Neuronal stem cell (in vitro differentiated cells): Measurements from ENCODE around the gene SERTAD2.

ENCODE experiments used
- DNase-seq: peaks from one replicate; pipeline ENCODE4 v3.0.0-alpha.2; 2013; ENCODE audit warnings: low spot score
- H2AFZ ChIP-seq: one replicate; pipeline ENCODE4 v1.6.1; 2013; ENCODE audit warnings: mild to moderate bottlenecking, low read length, inconsistent platforms
- H2AK5ac ChIP-seq: 2 replicates; pipeline ENCODE4 v1.6.1; 2013; ENCODE audit warnings: low read depth, mild to moderate bottlenecking, inconsistent platforms, low read length, moderate library complexity, mixed read lengths
- H2BK120ac ChIP-seq: 2 replicates; pipeline ENCODE4 v1.6.1; 2013; ENCODE audit warnings: low read depth, mild to moderate bottlenecking, inconsistent platforms, low read length, moderate library complexity, mixed read lengths
- H2BK12ac ChIP-seq: one replicate; pipeline ENCODE4 v1.6.1; 2013; ENCODE audit warnings: low read length, inconsistent platforms
- H2BK15ac ChIP-seq: 2 replicates; pipeline ENCODE4 v1.6.1; 2013; ENCODE audit warnings: mild to moderate bottlenecking, low read length, inconsistent platforms, mixed read lengths
- H2BK5ac ChIP-seq: one replicate; pipeline ENCODE4 v1.6.1; 2013; ENCODE audit warnings: inconsistent platforms, mild to moderate bottlenecking, low read length, moderate library complexity
- H3K14ac ChIP-seq: one replicate; pipeline ENCODE4 v1.6.1; 2013; ENCODE audit warnings: low read length, inconsistent platforms
- H3K18ac ChIP-seq: 2 replicates; pipeline ENCODE4 v1.6.1; 2013; ENCODE audit warnings: low read length, inconsistent platforms
- H3K23ac ChIP-seq: 2 replicates; pipeline ENCODE4 v1.6.1; 2013; ENCODE audit warnings: low read depth, mild to moderate bottlenecking, mixed read lengths, low read length, inconsistent platforms; ENCODE audit not compliant: poor library complexity
- H3K27ac ChIP-seq: replicated peaks from 3 replicates; pipeline ENCODE4 v1.5.1; 2013; ENCODE audit warnings: low read length, inconsistent platforms
- H3K27me3 ChIP-seq, 3 experiments: 2 replicates each; pipeline ENCODE4 v1.6.1; 2013; ENCODE audit warnings: low read length in 3 of 3, mild to moderate bottlenecking in 2 of 3, inconsistent platforms in 1 of 3, low read depth in 1 of 3, mixed read lengths in 1 of 3, moderate library complexity in 1 of 3; ENCODE audit not compliant: control insufficient read depth in 3 of 3, insufficient read depth in 3 of 3
- H3K36me3 ChIP-seq, 2 donors: replicated peaks in 1 of 2; 2 replicates each; pipeline ENCODE4 v1.6.1; 2013; ENCODE audit warnings: low read length in 2 of 2; ENCODE audit not compliant: control insufficient read depth in 2 of 2, insufficient read depth in 2 of 2
- H3K4ac ChIP-seq: 2 replicates; pipeline ENCODE4 v1.6.1; 2013; ENCODE audit warnings: inconsistent platforms, mild to moderate bottlenecking, low read length, moderate library complexity
- H3K4me1 ChIP-seq, 2 donors: 1 replicate in 1 of 2; 2 replicates in 1 of 2; pipeline ENCODE4 v1.6.1; 2013; ENCODE audit warnings: low read length in 2 of 2, low read depth in 1 of 2; ENCODE audit not compliant: control insufficient read depth in 2 of 2, insufficient read depth in 1 of 2
- H3K4me2 ChIP-seq: one replicate; pipeline ENCODE4 v1.6.1; 2013; ENCODE audit warnings: mild to moderate bottlenecking, low read length, inconsistent platforms; ENCODE audit not compliant: insufficient read depth, poor library complexity, severe bottlenecking
- H3K4me3 ChIP-seq, 2 donors: 2 replicates each; pipeline ENCODE4 v1.5.1; 2013; ENCODE audit warnings: low read length in 2 of 2, mild to moderate bottlenecking in 2 of 2, inconsistent platforms in 1 of 2, moderate library complexity in 1 of 2
- H3K79me1 ChIP-seq: one replicate; pipeline ENCODE4 v1.6.1; 2013; ENCODE audit warnings: low read depth, mild to moderate bottlenecking, inconsistent platforms, low read length, moderate library complexity
- H3K9ac ChIP-seq: one replicate; pipeline ENCODE4 v1.6.1; 2013; ENCODE audit warnings: mild to moderate bottlenecking, low read depth, low read length, inconsistent platforms; ENCODE audit not compliant: poor library complexity
- H3K9me3 ChIP-seq, 2 donors: replicated peaks in 1 of 2; 2 replicates each; pipeline versions ENCODE3 to v1.6.1; 2013; ENCODE audit warnings: low read length in 2 of 2, mild to moderate bottlenecking in 2 of 2, inconsistent platforms in 1 of 2, low read depth in 1 of 2, mixed read lengths in 1 of 2, moderate library complexity in 1 of 2; ENCODE audit not compliant: control insufficient read depth in 2 of 2, insufficient read depth in 1 of 2
- H4K8ac ChIP-seq: one replicate; pipeline ENCODE4 v1.6.1; 2013; ENCODE audit warnings: low read depth, mild to moderate bottlenecking, inconsistent platforms, low read length, moderate library complexity
- H4K91ac ChIP-seq: one replicate; pipeline ENCODE4 v1.6.1; 2013; ENCODE audit warnings: low read length, low read depth, mild to moderate bottlenecking, inconsistent platforms; ENCODE audit not compliant: poor library complexity
- WGBS, 2 donors: extraction: QIAGEN DNeasy Blood & Tissue Kit; methylation state at CpG; one replicate each; pipeline ENCODE4 v1.1.7; 2013; ENCODE audit warnings: missing lambda C conversion rate in 2 of 2, mixed read lengths in 1 of 2; ENCODE audit not compliant: insufficient read length in 2 of 2, insufficient replicate concordance in 1 of 2; ENCODE audit errors: extremely low coverage in 2 of 2; 5-methylcytosine and 5-hydroxymethylcytosine counted together

SERTAD2 gene

GRCh38 chr2:64678771-64679590, 25.3 kb upstream of the SERTAD2 start:
- Histone ChIP-seq H3K18ac (no peak overlapping the region), H3K4me1 (peaks cover 0 to 4% of the 10 kb centered on the region in 2 donors), H3K4me2 (peak overlapping the region; percentile 3), H2AFZ (no peak overlapping the region), H4K91ac (no peak overlapping the region), H2BK5ac (no peak overlapping the region), H3K27ac (no peak overlapping the region), H3K4me3 (no peak overlapping the region), H3K9me3 (peaks cover 0 to 2% of the 10 kb centered on the region in 2 donors), H3K36me3 (no peaks in the 10 kb centered on the region), H2BK120ac (no peak overlapping the region), H2BK12ac (no peak overlapping the region), H2BK15ac (no peak overlapping the region), H3K14ac (no peak overlapping the region), H3K9ac (no peak overlapping the region), H2AK5ac (no peak overlapping the region), H3K27me3 (no peaks in the 10 kb centered on the region), H3K79me1 (no peaks in the 10 kb centered on the region), H3K23ac (no peak overlapping the region), H3K4ac (no peak overlapping the region), H4K8ac (no peak overlapping the region)
- WGBS, 2 donors: no CpG with 5 or more reads among the region's 3 CpGs
- DNase-seq: no peak

GRCh38 chr2:64677530-64677929, 23.8 kb upstream of the SERTAD2 start:
- Histone ChIP-seq H3K18ac (no peak overlapping the region), H2BK12ac (no peak overlapping the region), H3K4ac (no peak overlapping the region), H2AK5ac (no peak overlapping the region), H2AFZ (no peak overlapping the region), H4K91ac (no peak overlapping the region), H3K9ac (no peak overlapping the region), H3K14ac (no peak overlapping the region), H2BK120ac (no peak overlapping the region), H3K4me2 (no peak overlapping the region), H3K4me3 (no peak overlapping the region), H3K36me3 (no peaks in the 10 kb centered on the region), H2BK15ac (no peak overlapping the region), H3K9me3 (peaks cover 0 to 2% of the 10 kb centered on the region in 2 donors), H3K27me3 (no peaks in the 10 kb centered on the region), H2BK5ac (no peak overlapping the region), H3K23ac (no peak overlapping the region), H3K79me1 (no peaks in the 10 kb centered on the region), H3K4me1 (peaks cover 0 to 4% of the 10 kb centered on the region in 2 donors), H3K27ac (no peak overlapping the region), H4K8ac (no peak overlapping the region)
- no peak for DNase-seq
- no CpG with 5 or more reads among the region's 3 CpGs for WGBS, 2 donors

- Histone ChIP-seq H2AK5ac (no peak overlapping the region), H3K9ac (no peak overlapping the region), H3K27ac (no peak overlapping the region), H3K4me3 (no peak overlapping the region), H3K9me3 (peaks cover 0 to 2% of the 10 kb centered on the region in 2 donors), H2BK12ac (no peak overlapping the region), H3K23ac (no peak overlapping the region), H3K14ac (no peak overlapping the region), H2BK15ac (no peak overlapping the region), H3K4ac (no peak overlapping the region), H4K8ac (no peak overlapping the region), H2BK120ac (no peak overlapping the region), H2AFZ (no peak overlapping the region), H3K36me3 (no peaks in the 10 kb centered on the region), H3K4me1 (peaks cover 0 to 4% of the 10 kb centered on the region in 2 donors), H4K91ac (no peak overlapping the region), H3K27me3 (no peaks in the 10 kb centered on the region), H3K18ac (no peak overlapping the region), H3K79me1 (no peaks in the 10 kb centered on the region), H2BK5ac (no peak overlapping the region), H3K4me2 (no peak overlapping the region)
- DNase-seq: no peak
- WGBS, 2 donors: no CpG with 5 or more reads among the region's 5 CpGs
Measured at GRCh38 chr2:64675860-64676259, 22.1 kb upstream of the SERTAD2 start.

- no peak overlapping the region for H3K23ac ChIP-seq
- H2AFZ ChIP-seq: no peak overlapping the region
- H2BK15ac ChIP-seq: no peak overlapping the region
- H4K91ac ChIP-seq: no peak overlapping the region
- H3K4ac ChIP-seq: no peak overlapping the region
- DNase-seq: no peak
- no peak overlapping the region for H4K8ac ChIP-seq
- H3K27me3 ChIP-seq: no peaks in the 10 kb centered on the region
- H2AK5ac ChIP-seq: no peak overlapping the region
- H3K4me1 ChIP-seq: peaks cover 0 to 2% of the 10 kb centered on the region in 2 donors
- H3K27ac ChIP-seq: no peak overlapping the region
- no peaks in the 10 kb centered on the region for H3K36me3 ChIP-seq
- no peak overlapping the region for H3K14ac ChIP-seq
- no peak overlapping the region for H3K4me3 ChIP-seq
- no peak overlapping the region for H3K18ac ChIP-seq
- no CpG with 5 or more reads among the region's 2 CpGs for WGBS, 2 donors
- no peaks in the 10 kb centered on the region for H3K79me1 ChIP-seq
- H2BK5ac ChIP-seq: no peak overlapping the region
- no peak overlapping the region for H3K4me2 ChIP-seq
- no peak overlapping the region for H2BK120ac ChIP-seq
- peaks cover 0 to 2% of the 10 kb centered on the region in 2 donors for H3K9me3 ChIP-seq
- no peak overlapping the region for H2BK12ac ChIP-seq
- no peak overlapping the region for H3K9ac ChIP-seq
Measured at GRCh38 chr2:64672708-64673107, 19.0 kb upstream of the SERTAD2 start.
